Fibroblast of mammary gland (primary cell): ENCODE measurements around the gene NHSL2.

Experiments
- DNase-seq: peaks from one replicate; pipeline ENCODE4 v3.0.0-alpha.2; 2010; ENCODE audit warnings: low read depth
- H3K4me3 ChIP-seq: 2 replicates; pipeline ENCODE4 v1.5.1; 2011; ENCODE audit warnings: low read depth, mild to moderate bottlenecking, low read length, moderate library complexity; ENCODE audit not compliant: control insufficient read depth
- TF ChIP-seq, protein P1 (sequence below): conservative IDR thresholded peaks from 2 replicates; pipeline ENCODE4 v1.5.1; 2011; ENCODE audit warnings: low read depth, low read length, inconsistent platforms; ENCODE audit not compliant: control insufficient read depth, insufficient read depth

NHSL2 gene

DNA sequence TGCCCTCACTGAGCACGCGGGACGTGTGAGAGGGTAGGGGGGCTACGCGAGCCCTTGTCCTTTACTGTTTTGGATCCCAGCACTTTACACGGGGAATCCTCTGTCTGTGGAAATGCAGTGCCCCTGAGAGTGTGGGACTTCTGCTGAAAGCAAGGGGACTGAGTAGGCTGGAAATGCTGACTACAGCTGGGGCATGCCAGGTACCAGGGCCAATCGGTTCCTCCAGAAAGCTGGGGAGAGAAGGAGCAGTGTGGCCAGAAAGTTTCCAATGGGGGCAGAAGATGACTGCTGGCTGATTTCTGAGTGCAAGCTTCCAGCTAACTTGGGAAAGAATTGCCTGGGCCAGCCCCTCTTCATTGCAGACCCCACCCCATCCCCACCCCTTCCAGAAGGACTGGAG lies 1.5 kb downstream of the NHSL2 start:
- TF ChIP-seq, protein P1, sequence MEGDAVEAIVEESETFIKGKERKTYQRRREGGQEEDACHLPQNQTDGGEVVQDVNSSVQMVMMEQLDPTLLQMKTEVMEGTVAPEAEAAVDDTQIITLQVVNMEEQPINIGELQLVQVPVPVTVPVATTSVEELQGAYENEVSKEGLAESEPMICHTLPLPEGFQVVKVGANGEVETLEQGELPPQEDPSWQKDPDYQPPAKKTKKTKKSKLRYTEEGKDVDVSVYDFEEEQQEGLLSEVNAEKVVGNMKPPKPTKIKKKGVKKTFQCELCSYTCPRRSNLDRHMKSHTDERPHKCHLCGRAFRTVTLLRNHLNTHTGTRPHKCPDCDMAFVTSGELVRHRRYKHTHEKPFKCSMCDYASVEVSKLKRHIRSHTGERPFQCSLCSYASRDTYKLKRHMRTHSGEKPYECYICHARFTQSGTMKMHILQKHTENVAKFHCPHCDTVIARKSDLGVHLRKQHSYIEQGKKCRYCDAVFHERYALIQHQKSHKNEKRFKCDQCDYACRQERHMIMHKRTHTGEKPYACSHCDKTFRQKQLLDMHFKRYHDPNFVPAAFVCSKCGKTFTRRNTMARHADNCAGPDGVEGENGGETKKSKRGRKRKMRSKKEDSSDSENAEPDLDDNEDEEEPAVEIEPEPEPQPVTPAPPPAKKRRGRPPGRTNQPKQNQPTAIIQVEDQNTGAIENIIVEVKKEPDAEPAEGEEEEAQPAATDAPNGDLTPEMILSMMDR = no peak
- peak overlapping the region; percentile 42 for H3K4me3 ChIP-seq
- DNase-seq = no peak

DNA sequence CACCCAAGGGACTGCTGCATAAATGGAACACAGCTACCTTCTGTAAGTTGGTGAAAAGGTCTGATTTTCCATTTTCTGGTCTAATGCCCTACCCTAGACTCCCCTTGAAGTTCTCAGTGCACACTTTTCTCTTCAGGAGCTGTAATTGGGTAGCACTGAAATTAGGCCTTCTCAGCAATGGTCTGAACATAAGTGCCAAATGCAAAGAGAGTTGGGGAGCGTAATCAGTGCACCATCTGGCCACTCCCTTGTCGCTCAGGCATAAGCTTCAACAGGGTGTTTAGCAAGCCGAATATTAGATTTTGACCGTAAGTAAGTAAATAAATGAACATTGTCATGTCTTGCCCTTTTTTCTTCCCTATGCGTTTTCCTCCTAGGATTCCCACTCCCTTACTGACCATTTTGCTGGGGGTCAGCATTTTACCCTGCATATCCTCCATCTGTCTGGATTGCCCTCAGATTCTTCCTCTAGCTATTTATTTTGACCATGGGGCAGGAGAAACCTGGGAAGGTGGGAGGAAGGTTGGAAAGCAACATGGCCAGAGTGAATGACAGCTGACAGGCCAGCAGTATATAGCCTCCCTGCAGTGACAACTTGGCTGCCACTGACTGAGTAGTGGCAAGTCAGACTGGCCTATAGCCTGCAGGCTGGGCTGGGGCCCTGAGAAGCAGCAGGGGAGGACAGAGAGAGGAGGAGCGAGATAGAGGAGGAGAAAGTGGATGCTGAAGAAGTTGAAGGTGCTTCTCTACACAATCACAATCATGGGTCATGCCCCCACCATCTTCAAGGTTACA lies 2.7 kb downstream of the NHSL2 start:
- no peak overlapping the region for H3K4me3 ChIP-seq
- TF ChIP-seq, protein P1 = no peak
- no peak for DNase-seq

DNA sequence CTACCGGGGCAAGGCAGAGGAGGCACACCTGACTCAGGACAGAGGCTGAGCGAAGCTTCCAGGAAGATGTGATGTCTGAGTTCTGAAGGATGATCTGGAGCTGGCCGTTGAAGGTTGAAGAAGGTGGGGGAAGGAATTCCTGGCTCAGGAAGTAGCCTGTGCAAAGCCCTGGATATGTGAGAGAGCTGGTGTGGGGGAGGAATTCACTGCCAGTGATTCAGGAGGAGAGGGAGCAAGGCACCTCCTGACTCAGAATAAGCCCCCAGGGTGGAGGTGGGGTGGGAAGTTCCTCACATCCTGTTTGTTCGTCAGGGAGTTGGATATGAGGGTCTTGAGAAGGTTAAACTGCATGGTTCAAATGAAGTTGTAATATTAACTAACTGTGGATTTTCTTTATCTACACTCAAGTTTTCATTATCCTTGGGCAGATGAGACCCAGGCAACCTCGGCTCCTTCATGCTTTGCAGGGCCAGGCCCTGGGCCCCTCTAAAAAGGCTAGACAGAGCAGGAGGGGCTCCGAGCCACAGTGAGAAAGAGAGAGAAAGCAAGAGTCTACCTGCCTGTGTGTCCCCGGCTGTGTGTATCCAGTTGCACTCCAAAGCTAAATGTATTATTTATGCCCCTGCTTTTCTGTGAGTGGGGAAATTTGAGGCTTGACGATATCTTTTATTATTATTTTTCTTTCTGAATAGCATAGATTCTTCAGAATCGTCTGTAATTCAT lies 7.1 kb downstream of the NHSL2 start:
- H3K4me3 ChIP-seq = no peak overlapping the region
- TF ChIP-seq, protein P1 = no peak
- peak; percentile 58 for DNase-seq

DNA sequence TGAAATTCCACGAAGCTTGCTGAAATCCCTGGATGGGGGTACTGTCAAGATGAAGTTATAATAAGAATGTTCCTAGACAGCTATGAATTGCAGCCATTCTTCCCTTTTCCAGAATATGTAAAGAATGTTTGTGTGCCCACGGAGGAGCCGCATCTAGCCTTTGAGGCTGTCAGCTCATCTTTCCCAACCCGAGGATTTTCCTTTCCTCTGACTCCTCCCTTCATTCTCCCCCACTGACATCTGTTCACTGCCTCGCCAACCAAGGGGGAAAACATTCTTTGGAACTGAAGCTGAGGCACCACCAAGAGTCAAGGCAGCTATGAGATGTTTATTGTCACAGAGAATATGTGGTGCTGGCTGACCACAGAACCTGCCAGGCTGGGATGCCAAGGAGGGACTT lies 8.8 kb downstream of the NHSL2 start:
- no peak overlapping the region for H3K4me3 ChIP-seq
- no peak for DNase-seq
- TF ChIP-seq, protein P1 = no peak

DNA sequence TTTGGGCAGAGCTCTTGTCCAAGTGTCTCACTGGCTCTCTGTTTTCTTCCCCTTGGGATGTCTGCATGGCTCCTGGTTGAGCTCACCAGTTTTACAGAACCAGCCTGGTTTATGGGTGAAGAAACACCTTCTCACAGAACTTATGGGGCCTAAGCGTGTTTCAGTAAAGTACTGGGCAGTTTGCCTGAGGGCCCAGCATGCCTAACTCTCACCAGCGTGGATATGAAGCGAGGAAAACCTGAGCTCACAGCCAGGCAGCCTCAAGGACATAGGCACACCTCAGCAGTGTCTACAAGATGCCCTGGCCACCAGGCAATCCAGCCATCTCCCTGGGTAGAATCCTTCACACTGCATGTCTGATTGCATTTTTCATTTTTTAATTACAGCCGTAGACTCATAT lies 9.2 kb downstream of the NHSL2 start:
- DNase-seq = no peak
- H3K4me3 ChIP-seq = no peak overlapping the region
- TF ChIP-seq, protein P1 = no peak

DNA sequence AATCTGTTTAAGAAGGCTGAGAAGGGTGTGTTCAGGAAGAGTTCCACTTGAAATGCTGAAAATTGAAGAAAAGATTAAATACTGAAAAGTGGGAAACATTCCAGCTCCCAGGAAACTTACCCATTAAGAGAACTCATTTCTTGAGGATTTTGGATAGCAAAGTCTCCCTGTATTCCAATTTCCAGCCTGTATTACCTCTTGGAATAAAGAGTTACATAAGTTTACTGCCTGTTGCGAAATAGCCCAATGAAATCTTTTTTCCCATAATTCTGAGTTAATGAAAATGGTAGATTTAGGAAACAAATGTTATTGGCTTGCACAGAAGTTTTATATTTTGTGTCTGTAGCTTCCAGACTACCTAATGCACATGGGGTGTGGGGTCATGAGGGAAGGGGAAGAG lies 12.0 kb downstream of the NHSL2 start:
- H3K4me3 ChIP-seq = no peak overlapping the region
- DNase-seq = no peak
- TF ChIP-seq, protein P1 = no peak
